HEK293 (cell line): ENCODE data around the gene CD2BP2.

Experiments used
- CTCF ChIP-seq: fragments of 450-650 bp; formaldehyde crosslinking; IDR thresholded peaks from 2 replicates; pipeline ENCODE4 v1.5.1; 2016; ENCODE audit warnings: missing biosample characterization, missing genetic modification characterization
- SCRT2 ChIP-seq: fragments of 450-650 bp; formaldehyde crosslinking; IDR thresholded peaks from 2 replicates; pipeline ENCODE4 v1.5.1; 2016; ENCODE audit warnings: missing biosample characterization, missing genetic modification characterization
- ZBTB11 ChIP-seq: fragments of 450-650 bp; formaldehyde crosslinking; conservative IDR thresholded peaks from 2 replicates; pipeline ENCODE4 v1.5.1; 2016; ENCODE audit warnings: low read depth, missing biosample characterization, missing genetic modification characterization
- ZBTB17 ChIP-seq: fragments of 450-650 bp; formaldehyde crosslinking; IDR thresholded peaks from 2 replicates; pipeline ENCODE4 v1.5.1; 2016; ENCODE audit warnings: missing biosample characterization, missing genetic modification characterization
- ZNF248 ChIP-seq: fragments of 450-650 bp; formaldehyde crosslinking; IDR thresholded peaks from 2 replicates; pipeline ENCODE4 v1.5.1; 2017; ENCODE audit warnings: missing biosample characterization, missing genetic modification characterization
- ZNF558 ChIP-seq: fragments of 450-650 bp; formaldehyde crosslinking; IDR thresholded peaks from 2 replicates; pipeline ENCODE4 v1.5.1; 2016; ENCODE audit warnings: missing biosample characterization, missing genetic modification characterization
- ZNF629 ChIP-seq: fragments of 450-650 bp; formaldehyde crosslinking; IDR thresholded peaks from 2 replicates; pipeline ENCODE4 v1.5.1; 2017; ENCODE audit warnings: missing biosample characterization, missing genetic modification characterization
- TF ChIP-seq, protein P1 (sequence below): fragments of 450-650 bp; formaldehyde crosslinking; IDR thresholded peaks from 2 replicates; pipeline ENCODE4 v1.5.1; 2016; ENCODE audit warnings: missing biosample characterization, missing genetic modification characterization

DNA sequence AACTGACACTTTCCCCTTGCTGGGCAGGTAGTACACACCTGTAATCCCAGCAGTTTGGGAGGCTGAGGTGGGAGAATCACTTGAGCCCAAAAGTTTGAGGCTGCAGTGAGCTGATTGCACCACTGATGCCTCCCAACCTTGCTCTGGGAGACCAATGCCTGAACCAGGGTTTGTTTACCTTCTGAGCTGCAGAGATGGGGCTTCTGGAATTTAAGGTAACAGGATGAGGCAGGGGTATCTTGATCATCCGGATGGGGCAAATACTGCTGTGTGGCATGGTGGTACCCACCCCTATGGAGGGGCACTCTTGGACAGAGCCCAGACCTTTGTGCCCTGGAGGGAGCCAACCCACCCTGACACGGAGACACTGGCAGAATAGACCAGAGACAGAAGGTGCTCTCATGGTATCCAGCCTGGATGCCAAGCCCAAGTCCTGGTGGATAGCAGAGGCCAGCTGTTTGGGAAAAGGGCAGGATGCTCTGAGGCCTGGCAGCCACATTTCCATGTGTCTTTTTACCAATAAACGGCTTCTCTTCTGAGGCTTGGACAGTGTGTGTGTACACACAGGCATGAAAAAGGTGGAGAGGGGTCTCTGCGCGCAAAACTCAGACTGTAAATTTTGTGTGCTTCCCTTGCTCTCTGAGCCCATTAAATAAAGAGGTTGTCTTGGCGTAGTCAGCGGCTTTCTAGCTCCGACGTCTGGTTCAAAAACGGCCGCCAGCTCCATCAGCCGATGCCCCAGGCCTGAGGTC, 44.5 kb upstream of the CD2BP2 start:
- TF ChIP-seq, protein P1, sequence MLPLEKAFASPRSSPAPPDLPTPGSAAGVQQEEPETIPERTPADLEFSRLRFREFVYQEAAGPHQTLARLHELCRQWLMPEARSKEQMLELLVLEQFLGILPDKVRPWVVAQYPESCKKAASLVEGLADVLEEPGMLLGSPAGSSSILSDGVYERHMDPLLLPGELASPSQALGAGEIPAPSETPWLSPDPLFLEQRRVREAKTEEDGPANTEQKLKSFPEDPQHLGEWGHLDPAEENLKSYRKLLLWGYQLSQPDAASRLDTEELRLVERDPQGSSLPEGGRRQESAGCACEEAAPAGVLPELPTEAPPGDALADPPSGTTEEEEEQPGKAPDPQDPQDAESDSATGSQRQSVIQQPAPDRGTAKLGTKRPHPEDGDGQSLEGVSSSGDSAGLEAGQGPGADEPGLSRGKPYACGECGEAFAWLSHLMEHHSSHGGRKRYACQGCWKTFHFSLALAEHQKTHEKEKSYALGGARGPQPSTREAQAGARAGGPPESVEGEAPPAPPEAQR (tag by site-specific recombination) = no peak
- TF ChIP-seq CTCF (no peak), ZNF558 (tag by site-specific recombination) (no peak), ZNF629 (no peak), ZNF248 (tag by site-specific recombination) (no peak), ZBTB11 (tag by site-specific recombination) (no peak), ZBTB17 (tag by site-specific recombination) (no peak), SCRT2 (tag by site-specific recombination) (no peak)
